Left colon (tissue), 2 donors: ENCODE measurements around the gene OR2B2. TPM values are rescaled to one million over a fixed set of nuclear protein-coding genes. Genes with fewer than 3 reads are reported as not detected.

Source experiments
- total RNA-seq, 2 donors: library from RNA; stranded (reverse); fragmentation: NEBNext Ultra II Directional; extraction: Animal tissue kit (Norgen Biotek cat#: 25700); gene quantifications; one replicate each; pipeline ENCODE4 v1.2.1, GENCODE V29; 2021
- donor health status: DM: no; HTN: no; CAD: no.
- donor health status: DM: yes; HTN: yes; CAD: no.

The OR2B2 gene
- total RNA-seq, 2 donors from 2014 or later = not detected

Other genes starting within 250 kb of the OR2B2 start
- not detected for gene OR2B6, start 44.8 kb upstream of the OR2B2 start, total RNA-seq
- 1 to 10 TPM; 4.6 to 5.8 TPM for gene ZNF165, start 168.2 kb upstream of the OR2B2 start, total RNA-seq
- gene ZSCAN16, start 212.2 kb upstream of the OR2B2 start, total RNA-seq = 1 to 10 TPM; 7.1 to 8.6 TPM
- gene ZKSCAN8, start 229.5 kb upstream of the OR2B2 start, total RNA-seq = 10 to 100 TPM; 10.7 to 13.4 TPM